Right kidney (tissue), 1 donor: ENCODE results near the gene NPTXR.
A peak's percentile ranks its signal among the peaks of the same experiment; 100 is the strongest.
"Not testable (repeated sequence)": the region's sequence is repeated elsewhere in the genome, so short reads cannot be mapped to it uniquely, and the experiment has no call there.

Experiments
- DNase-seq: peaks from one replicate; pipeline ENCODE4 v3.0.0-alpha.2; 2016

The NPTXR gene

GRCh38 chr22:38869663-38870062, 25.8 kb upstream of the NPTXR start:
- DNase-seq: no peak

- DNase-seq: peak; percentile 66
Observed at GRCh38 chr22:38868886-38869381, 25.1 kb upstream of the NPTXR start.

GRCh38 chr22:38868286-38868721, 24.5 kb upstream of the NPTXR start:
- DNase-seq: no peak

GRCh38 chr22:38867471-38868285, 23.9 kb upstream of the NPTXR start:
- no peak for DNase-seq

- no peak for DNase-seq
Observed at GRCh38 chr22:38867124-38867455, 23.3 kb upstream of the NPTXR start.

GRCh38 chr22:38866399-38867123, 22.7 kb upstream of the NPTXR start:
- DNase-seq: peak; percentile 57

GRCh38 chr22:38866024-38866398, 22.2 kb upstream of the NPTXR start:
- DNase-seq: no peak

GRCh38 chr22:38865201-38866023, 21.6 kb upstream of the NPTXR start:
- DNase-seq: no peak

GRCh38 chr22:38864361-38865191, 20.7 kb upstream of the NPTXR start:
- DNase-seq: no peak

- DNase-seq: no peak
Observed at GRCh38 chr22:38863531-38864131, 19.8 kb upstream of the NPTXR start.

- no peak for DNase-seq
Observed at GRCh38 chr22:38862375-38863329, 18.8 kb upstream of the NPTXR start.

- no peak for DNase-seq
Observed at GRCh38 chr22:38861927-38862326, 18.1 kb upstream of the NPTXR start.

- DNase-seq: no peak
Observed at GRCh38 chr22:38861170-38861876, 17.5 kb upstream of the NPTXR start.

GRCh38 chr22:38860283-38861169, 16.7 kb upstream of the NPTXR start:
- DNase-seq: no peak

GRCh38 chr22:38859581-38860282, 15.9 kb upstream of the NPTXR start:
- no peak for DNase-seq

- no peak for DNase-seq
Observed at GRCh38 chr22:38858492-38858891, 14.7 kb upstream of the NPTXR start.

GRCh38 chr22:38854476-38854875, 10.6 kb upstream of the NPTXR start:
- not testable (repeated sequence) for DNase-seq

GRCh38 chr22:38853883-38854282, 10.1 kb upstream of the NPTXR start:
- not testable (repeated sequence) for DNase-seq
